HG02763 (cell line): ENCODE results near the gene C9.
"Not testable (repeated sequence)": the region's sequence is repeated elsewhere in the genome, so short reads cannot be mapped to it uniquely, and the experiment has no call there.

Source experiments
- ATAC-seq: cut with Tn5 transposase; IDR thresholded peaks from one replicate; pipeline ENCODE4 v1.9.1; 2021; ENCODE audit warnings: mild to moderate bottlenecking, moderate library complexity; ENCODE audit not compliant: unreplicated experiment

The C9 gene

GRCh38 chr5:39364367-39364766 is at the start of gene C9:
TSS of gene C9 (minus strand) at chr5:39364495. CDS start at chr5:39364464, 31 bp downstream.
- ATAC-seq = no peak

DNA sequence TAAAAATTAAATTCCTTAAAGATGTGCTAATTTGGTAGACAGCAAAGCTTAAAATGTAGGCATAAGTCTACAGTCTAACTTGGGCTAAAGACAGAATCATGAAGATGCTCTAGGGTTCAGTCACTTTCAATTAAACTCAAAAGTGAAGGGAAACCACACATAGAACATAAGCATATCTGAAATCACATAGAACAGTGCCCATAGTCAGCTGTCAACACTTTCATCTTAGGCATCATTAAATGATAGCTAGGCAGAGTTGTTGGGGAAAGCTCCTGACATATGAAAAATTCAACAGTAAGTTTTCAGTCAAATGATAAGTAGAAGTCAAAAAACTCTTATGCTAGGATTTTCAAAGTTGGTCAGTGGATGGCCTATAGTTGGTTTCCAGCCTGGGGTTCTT is 49.5 kb upstream of the C9 start:
- ATAC-seq = no peak

GRCh38 chr5:39412721-39413394 is 48.6 kb upstream of the C9 start:
- ATAC-seq = no peak

- no peak for ATAC-seq
These were observed 47.7 kb upstream of the C9 start for GRCh38 chr5:39411985-39412384.

DNA sequence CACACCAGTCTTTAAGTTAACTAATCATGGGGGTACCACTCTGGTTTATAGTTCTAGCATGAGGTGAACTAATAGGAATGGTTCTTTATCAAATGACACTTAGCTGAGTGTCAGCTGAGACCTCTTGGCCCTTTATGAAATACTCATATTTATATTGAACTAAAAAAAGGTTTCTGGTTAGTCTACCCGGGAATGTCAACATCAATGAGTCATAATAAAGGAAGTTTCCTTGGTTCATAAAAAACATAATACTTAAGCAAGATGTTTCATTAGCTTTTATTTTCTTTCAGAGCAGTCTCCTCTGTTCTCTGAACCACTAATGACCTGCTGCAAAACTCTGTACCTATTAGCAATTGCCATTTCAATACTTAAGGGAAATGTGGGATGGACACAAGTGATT is 46.8 kb upstream of the C9 start:
- ATAC-seq = no peak

DNA sequence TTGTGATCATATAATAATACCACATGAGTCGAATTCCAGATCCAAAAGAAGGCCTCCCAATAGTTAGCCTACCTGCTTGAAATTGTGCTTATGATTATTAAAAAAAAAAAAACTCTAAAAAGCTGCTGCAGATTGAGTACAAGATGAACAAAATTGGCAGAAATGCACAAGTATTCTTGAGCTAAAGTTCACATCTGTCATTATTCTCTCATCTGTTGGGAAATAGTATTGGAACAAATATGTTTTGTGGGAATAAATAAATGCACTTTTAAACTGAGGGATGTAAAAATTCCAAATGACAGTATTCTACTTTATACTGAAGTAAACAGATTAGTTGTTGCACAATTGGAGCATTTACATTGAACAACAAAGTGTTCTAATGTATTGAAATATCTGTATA is 44.7 kb upstream of the C9 start:
- no peak for ATAC-seq

DNA sequence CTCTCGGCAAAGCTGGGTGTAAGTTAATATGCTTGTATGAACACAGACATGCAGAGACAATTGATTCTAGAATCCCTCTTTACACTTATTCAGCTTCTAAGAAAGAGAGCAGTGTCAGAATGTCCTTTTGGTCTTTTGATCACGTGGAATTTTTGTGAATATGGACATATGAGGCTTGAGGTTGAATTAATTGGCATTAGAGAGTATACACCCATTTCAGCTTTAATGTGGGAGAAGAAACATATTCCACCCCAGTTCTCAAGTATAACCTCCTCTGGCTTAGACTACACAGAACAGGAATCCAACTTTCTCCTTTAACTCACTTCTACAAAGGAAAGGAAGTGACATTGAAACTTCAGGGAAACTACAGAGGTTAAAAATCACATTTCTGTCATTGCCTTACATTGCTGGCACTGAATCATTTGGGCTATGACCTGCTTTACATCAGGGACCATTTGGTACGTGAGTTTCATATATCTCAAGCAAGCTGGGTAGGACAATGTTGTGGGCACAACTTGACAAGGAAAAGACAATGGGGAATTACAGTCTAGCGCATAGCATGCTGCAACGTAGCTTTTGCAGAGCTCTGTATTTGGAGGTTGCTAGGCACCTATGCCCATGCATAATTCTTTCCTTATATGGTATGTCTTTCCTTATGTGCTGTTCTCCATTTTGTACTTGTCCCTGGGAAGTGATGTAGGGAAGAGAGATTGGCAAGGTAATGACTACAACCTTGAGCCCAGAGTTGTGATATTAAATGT is 41.0 kb upstream of the C9 start:
- ATAC-seq = no peak

DNA sequence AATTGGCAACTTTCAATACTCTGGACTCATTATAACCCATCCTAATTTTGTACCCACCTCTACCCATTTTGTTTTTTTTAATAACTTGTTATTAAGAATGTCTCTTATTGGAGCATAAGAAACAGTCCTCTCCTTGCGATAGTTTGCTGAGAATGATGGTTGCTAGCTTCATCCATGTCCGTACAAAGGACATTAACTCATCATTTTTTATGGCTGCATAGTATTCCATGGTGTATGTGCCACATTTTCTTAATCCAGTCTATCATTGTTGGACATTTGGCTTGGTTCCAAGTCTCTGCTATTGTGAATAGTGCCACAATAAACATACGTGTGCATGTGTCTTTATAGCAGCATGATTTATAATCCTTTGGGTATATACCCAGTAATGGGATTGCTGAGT is 39.5 kb upstream of the C9 start:
- not testable (repeated sequence) for ATAC-seq

GRCh38 chr5:39402140-39402539 is 37.8 kb upstream of the C9 start:
- ATAC-seq = not testable (repeated sequence)

DNA sequence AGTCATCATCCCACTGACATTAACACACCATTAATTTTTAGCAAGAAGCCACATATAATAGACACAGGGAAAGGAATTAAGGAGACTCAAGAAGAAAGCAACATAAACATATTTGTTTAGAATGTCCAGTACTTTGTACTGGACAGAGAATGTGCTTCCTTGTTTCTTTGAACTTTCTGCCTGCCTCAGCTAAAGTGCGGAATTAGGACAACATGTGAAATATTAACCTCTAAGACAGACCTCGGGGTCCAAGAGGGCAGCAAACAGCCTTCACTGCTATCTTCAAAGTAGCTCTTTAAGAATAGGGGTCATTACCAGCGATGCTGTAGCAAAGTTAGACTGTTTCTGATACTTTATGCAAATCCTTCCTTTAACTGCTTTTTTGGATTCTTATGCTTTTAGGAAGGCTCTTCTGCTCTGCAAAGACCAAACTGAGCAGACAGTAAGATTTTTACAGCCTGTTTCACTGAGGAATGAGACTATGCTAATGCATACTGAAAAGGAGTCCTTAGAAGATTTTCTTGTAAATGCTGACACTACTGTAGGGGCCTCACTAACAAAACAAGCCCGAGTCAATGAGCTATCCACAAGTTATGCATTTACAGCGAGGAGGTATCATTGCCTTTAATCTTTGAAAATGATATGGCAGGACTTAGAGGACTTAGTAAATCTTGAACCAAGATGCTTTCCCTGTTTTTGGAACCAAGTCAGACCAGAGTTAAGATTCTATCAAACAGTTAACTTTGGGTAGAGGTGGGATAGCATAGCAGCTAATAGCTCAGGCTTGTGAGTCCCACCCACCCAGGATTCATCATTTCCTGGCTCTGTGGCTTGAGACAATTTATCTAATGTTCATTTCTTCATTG is 36.7 kb upstream of the C9 start:
- no peak for ATAC-seq

- ATAC-seq = no peak
These were observed 35.1 kb upstream of the C9 start for GRCh38 chr5:39399135-39400036.

- ATAC-seq = no peak
These were observed 32.5 kb upstream of the C9 start for GRCh38 chr5:39396843-39397242.

GRCh38 chr5:39395521-39395920 is 31.2 kb upstream of the C9 start:
- no peak for ATAC-seq

DNA sequence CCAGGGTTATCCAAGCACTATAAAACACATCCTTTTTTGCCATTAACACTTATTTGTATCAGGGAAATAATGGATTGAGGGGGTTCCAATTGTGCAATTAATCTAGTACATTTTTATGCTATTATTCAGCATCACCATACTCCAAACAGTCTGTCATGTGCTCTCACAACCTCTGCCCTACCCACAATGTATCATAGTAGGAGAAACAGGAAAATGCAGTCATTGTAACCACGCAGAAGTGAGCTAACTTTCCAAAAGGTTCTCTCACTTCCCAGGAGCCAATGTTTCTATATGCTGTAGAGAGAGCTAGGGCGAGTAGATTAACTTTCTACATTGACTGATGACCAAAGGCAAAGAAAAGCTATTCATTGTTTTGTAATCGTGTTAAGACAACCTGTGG is 30.7 kb upstream of the C9 start:
- ATAC-seq = no peak

- no peak for ATAC-seq
These were observed 26.6 kb upstream of the C9 start for GRCh38 chr5:39390945-39391344.

- ATAC-seq = no peak
These were observed 23.0 kb upstream of the C9 start for GRCh38 chr5:39387293-39387692.

DNA sequence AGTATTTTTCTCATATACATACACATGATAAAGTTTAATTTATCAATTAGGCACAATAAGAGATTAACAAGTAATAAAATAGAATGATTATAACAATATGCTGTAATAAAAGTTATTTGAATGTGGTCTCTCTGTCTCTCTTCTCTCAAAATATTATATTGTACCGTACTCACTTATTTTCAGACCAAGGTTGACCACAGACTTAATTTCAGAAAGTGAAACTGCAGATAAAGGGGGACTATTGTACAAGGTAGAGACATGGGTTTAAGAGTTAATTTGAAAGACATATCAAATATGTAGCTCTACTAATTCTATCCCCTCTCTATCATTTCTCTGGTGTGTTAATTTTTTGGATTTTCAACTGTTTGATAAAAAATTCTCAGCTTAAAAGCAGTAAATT is 20.0 kb upstream of the C9 start:
- no peak for ATAC-seq

DNA sequence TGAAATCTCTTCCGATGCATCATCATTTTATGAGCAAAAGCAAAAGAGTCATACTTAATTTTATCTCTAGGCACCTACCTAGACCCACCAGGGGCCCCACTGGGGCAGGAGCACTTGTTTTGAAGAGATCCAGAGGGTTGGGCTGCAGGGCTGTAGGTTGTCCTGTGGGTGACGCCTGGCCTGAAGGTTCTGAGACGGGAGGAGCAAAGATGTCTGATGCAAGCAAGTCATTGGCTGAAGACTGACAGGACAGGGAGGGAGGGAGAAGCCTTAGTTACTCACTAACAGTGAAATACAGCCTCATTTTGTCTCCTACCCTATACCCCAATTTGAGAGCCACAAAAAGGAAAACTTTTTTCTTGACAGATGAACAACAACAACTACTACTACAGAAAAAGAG is 17.1 kb upstream of the C9 start:
- ATAC-seq = no peak

DNA sequence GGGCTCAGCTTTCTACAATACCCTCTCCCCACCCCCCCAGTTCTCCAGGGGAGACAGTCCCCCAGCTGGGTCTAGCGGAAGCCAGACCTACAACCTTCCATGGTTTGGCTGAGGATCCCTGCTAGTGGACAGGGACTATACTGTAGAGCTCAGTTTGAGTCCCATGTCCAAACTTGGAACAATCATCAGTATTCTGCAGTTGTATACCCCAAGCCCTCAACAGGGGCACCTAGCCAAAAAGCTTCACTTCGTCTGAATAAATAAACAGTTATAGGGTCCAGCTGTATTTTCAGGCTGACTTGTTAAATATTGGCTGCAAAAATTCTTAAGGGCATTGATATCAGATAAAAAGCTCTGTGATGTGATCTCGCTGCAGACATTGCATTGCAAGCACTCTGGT is 15.4 kb upstream of the C9 start:
- ATAC-seq = no peak

DNA sequence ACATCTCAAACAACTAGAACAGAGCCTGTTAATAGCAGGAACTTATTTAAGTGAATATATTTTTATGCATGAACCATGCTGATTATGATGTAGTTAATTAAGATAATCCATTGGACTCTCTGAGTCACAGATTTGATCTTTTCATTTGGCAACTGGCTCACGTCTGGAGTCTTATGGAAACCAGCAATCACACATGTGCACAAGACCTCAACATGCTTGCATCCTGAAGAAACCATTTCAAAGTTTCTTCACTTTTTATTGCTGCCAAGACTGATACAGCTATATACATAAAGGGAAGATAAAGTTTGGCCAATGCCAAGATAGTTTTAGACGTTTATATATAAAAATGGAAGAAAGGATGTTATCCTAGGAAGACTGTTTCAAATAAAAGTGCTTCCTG is 13.3 kb upstream of the C9 start:
- ATAC-seq = no peak

DNA sequence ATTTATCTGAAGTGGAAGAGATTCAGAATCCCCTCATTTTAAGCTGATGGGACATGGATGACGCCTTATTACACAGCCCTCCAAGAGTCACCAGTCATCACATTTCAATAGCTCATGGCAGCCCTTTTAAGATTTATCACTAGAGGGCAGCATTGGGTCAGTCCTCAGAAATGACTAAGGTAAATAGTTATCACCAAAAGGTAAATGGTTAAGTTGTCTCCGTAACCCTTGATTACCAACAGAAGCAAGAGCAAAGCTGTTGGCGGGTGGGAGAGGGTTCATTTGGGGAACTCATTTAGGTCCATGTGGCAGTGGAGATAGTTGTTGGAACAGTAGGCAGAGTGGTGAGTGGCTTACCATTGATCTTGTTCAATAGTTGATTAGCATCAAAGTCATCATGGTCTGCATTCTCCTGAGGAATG is 12.0 kb upstream of the C9 start:
- ATAC-seq = peak; percentile 71
